HUES64 (cell line): ENCODE measurements around the gene HRH2.

Experiments used
- H3K27ac ChIP-seq: 2 replicates; pipeline ENCODE4 v1.7.0; 2013; ENCODE audit warnings: low read depth, low read length, inconsistent platforms
- H3K27me3 ChIP-seq: 2 replicates; pipeline ENCODE4 v1.6.1; 2013; ENCODE audit warnings: mild to moderate bottlenecking, low read length; ENCODE audit not compliant: insufficient read depth
- H3K36me3 ChIP-seq: 2 replicates; pipeline ENCODE4 v1.6.1; 2013; ENCODE audit warnings: mild to moderate bottlenecking, low read length; ENCODE audit not compliant: insufficient read depth
- H3K4me1 ChIP-seq: 2 replicates; pipeline ENCODE4 v1.6.1; 2013; ENCODE audit warnings: mild to moderate bottlenecking, low read length, moderate library complexity; ENCODE audit not compliant: insufficient read depth
- H3K4me3 ChIP-seq: 2 replicates; pipeline ENCODE4 v1.5.1; 2013; ENCODE audit warnings: mild to moderate bottlenecking, low read length, moderate library complexity
- H3K9ac ChIP-seq: 2 replicates; pipeline ENCODE4 v1.6.1; 2013; ENCODE audit warnings: mild to moderate bottlenecking, low read depth, low read length
- H3K9me3 ChIP-seq: 2 replicates; pipeline ENCODE4 v1.6.1; 2013; ENCODE audit warnings: low read depth, low read length; ENCODE audit not compliant: insufficient read depth
- WGBS: fragments of 150-250, 120-280 bp; methylation state at CpG from one replicate; pipeline ENCODE4 v1.1.7; 2013; ENCODE audit warnings: missing lambda C conversion rate; 5-methylcytosine and 5-hydroxymethylcytosine counted together

Gene HRH2

DNA sequence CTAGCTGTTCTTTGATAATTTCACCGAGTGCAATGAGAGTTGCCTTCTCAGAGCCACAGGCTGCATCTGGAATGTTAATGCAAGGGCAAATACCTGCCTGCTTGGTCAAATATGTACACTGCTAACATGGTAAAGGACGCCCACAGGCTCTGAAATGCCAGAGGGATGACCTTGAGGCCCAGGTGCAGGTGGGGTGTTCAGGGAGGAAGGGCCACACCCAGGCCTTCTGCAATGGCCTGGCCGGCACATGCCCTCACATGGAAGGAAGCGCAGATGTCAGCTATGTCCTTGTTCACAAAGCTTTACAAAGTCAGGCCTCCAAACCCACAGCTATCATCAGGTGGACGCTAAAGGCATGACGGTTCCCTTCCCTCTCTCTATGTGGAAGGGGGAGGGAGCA is 48.6 kb downstream of the HRH2 start:
- Histone ChIP-seq H3K27ac (no peak overlapping the region), H3K4me1 (no peaks in the 10 kb centered on the region), H3K9ac (no peak overlapping the region), H3K36me3 (no peaks in the 10 kb centered on the region), H3K27me3 (no peaks in the 10 kb centered on the region), H3K9me3 (peaks cover 10% of the 10 kb centered on the region; the same call in 1 of the 2 replicates), H3K4me3 (no peak overlapping the region)
- 88% methylated on average over 4 of the region's 6 CpGs for WGBS

DNA sequence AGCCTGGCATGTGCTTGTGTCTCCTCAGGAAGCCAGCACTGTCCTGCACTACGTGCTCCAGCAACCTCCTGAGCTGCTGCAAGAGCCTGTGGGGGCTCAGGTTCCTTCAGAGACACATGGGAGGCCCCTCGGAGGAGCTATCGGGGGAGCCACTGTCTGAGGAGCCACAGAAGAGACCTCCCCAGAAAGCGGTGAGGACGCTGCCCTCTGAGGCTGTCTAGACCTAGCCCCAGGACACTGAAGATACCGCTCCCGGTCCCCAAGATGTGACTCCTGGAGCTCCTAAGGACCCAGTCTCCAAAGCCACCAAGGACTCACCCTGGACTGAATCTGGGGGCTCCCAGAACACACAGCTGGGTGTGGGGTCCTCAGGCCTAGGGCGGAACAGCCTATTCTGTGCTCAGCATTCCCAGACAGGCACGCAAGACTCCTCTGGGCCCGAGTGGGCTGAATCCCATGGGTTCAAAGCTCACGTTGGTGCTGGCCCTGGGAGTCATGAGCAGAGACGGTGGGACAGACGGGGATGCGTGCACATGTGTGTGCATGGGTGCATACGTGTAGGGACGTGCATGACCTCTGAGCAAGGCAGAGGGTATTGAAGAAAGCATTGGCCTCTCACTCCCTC is 50.0 kb downstream of the HRH2 start:
- no peaks in the 10 kb centered on the region for H3K27me3 ChIP-seq
- no peak overlapping the region for H3K4me3 ChIP-seq
- H3K9ac ChIP-seq = no peak overlapping the region
- H3K9me3 ChIP-seq = peaks cover 10% of the 10 kb centered on the region; the same call in 1 of the 2 replicates
- no peak overlapping the region for H3K27ac ChIP-seq
- H3K4me1 ChIP-seq = no peaks in the 10 kb centered on the region
- WGBS = 94% methylated on average over 16 of the region's 16 CpGs
- no peaks in the 10 kb centered on the region for H3K36me3 ChIP-seq

DNA sequence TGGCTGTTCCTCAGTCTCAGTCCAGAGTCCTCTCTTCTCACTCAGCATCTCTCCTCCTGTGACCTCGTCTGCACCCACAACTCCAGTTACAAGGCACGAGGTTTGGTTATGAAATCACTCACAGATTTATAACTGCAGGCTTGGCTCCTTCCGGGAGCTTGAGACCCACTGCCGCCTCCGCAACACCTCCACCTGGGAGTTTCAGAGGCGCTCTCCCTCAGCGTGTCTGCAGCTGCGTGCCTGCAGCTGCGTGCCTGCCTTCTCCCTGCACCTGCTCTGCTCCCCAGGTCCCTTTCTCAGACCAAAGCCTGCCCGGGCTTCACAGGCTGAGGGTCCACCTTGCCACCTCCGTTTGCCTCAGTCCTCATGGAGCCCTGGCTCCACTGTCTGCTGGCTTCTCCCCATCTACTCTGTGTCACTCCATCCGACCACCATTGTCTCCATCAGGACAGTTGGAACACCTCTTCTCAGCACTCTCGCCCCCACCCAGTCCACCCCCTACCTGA is 51.5 kb downstream of the HRH2 start:
- no peak overlapping the region for H3K9ac ChIP-seq
- no peaks in the 10 kb centered on the region for H3K36me3 ChIP-seq
- no peak overlapping the region for H3K27ac ChIP-seq
- no peak overlapping the region for H3K4me3 ChIP-seq
- H3K4me1 ChIP-seq = no peaks in the 10 kb centered on the region
- WGBS = 93% methylated on average over 13 of the region's 13 CpGs
- 0 out of 2 replicates have a peak, but pooled peaks cover 7% of the 10 kb centered on the region for H3K9me3 ChIP-seq
- H3K27me3 ChIP-seq = no peaks in the 10 kb centered on the region

DNA sequence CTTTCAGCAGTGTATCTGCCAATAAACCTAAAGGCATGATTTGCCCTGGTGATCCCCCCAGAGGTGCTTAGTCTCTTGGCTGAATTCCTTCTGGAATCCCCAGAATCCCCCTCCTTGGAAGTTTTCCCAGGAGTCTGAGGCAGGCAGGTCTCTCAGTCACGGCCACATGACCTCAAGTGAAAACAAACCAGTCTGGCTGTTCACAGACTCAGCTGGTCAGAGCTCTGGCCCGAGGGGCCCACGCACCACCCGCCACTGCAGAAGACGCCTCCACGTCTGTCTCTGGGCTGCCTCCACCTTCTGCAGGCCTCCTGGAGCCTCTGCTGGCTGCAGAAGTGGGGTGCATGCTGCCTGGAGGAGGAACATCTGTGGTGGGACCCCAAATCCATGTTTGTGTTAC is 52.5 kb downstream of the HRH2 start:
- no peaks in the 10 kb centered on the region for H3K27me3 ChIP-seq
- WGBS = 93% methylated on average over 6 of the region's 6 CpGs

DNA sequence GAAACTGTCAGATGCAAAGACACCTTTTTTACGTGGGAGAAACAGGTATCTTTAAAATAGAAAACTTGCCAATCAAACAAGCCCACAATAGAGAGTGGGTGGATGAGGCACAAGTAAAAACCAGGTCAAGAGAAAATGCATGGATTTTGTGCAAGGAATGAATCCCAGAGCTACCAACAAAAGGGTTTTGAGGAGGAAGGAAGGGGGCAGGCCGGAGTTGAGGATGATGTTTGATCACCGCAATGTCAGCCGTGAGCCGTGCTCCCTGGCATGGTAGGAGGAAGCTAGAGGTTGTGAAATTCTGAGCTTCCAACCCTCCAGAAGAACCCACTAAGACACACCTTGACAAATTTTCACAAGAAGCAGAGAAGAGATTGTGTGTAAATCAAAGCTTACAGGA is 53.2 kb downstream of the HRH2 start:
- 97% methylated on average over 3 of the region's 5 CpGs for WGBS
- Histone ChIP-seq H3K9ac (no peak overlapping the region), H3K4me1 (no peaks in the 10 kb centered on the region), H3K36me3 (no peaks in the 10 kb centered on the region), H3K27me3 (no peaks in the 10 kb centered on the region), H3K27ac (no peak overlapping the region), H3K9me3 (0 out of 2 replicates have a peak, but pooled peaks cover 7% of the 10 kb centered on the region), H3K4me3 (no peak overlapping the region)

More for the DNA sequence above, 52.5 kb downstream of the HRH2 start:
- H3K9ac ChIP-seq = no peak overlapping the region
- H3K4me1 ChIP-seq = no peaks in the 10 kb centered on the region
- no peak overlapping the region for H3K27ac ChIP-seq
- H3K9me3 ChIP-seq = 0 out of 2 replicates have a peak, but pooled peaks cover 7% of the 10 kb centered on the region
- H3K36me3 ChIP-seq = no peaks in the 10 kb centered on the region
- H3K4me3 ChIP-seq = no peak overlapping the region

DNA sequence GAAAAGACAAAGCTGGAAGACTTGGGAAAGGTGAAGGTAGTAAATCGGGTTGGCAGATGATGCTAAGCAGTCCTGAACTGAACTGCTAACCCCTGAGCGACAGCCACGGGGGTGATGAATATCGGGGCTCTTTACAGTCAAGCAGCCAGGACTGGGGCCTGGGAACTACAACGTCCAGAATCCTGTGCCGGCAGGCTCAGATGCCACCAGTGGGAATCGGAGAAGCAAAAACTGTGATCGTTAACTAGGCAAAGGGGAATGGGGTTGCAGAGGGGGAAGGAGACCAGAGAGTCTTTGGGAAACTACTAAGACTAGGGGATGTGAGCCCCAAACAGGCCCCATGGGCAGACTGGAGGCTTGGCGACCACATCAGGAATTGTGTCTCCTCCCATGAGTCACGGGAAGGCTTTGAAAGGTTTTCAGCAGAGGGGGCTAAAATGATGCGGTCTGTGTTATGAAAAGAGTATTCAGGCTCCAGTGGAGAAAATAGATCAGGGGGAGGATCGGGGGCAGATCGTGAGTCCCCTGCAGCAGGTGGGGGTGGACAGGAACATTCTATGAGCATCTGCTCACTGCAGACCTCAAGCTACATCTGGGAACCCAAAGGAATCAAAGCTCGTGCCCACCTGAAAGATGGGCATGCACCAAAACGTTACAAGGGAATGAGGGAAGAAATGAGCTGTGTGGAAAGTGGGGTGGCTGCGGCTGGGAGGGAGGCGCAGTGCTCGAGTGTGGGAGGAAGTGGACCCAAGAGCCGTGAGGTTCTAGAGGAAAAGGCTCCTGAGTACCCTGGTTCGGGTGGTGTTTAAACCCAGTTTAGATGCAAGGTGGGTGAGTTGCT is 53.8 kb downstream of the HRH2 start:
- Histone ChIP-seq H3K4me1 (no peaks in the 10 kb centered on the region), H3K27ac (no peak overlapping the region), H3K9ac (no peak overlapping the region), H3K9me3 (peaks cover 8% of the 10 kb centered on the region; the same call in 1 of the 2 replicates), H3K4me3 (no peak overlapping the region), H3K36me3 (no peaks in the 10 kb centered on the region), H3K27me3 (no peaks in the 10 kb centered on the region)
- WGBS = 92% methylated on average over 20 of the region's 20 CpGs

DNA sequence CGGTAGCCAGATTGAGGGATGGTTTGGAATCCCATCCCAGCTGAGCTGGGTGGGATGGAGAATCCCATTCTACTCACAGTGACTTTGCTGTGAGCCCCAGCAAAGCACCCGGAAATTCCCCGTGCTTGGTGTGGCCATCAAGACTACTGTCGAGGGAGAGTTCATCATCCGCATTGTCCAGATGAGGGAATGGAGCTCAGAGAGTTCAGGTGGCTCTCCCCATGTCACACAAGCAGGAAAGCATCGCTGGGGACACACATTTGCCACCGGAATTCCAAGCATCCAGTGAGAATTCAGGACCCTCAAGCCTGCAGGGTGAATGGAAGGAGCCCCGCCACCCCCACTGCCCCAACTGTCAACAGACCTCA is 54.4 kb downstream of the HRH2 start:
- H3K36me3 ChIP-seq = no peaks in the 10 kb centered on the region
- WGBS = 93% methylated on average over 8 of the region's 8 CpGs
- no peaks in the 10 kb centered on the region for H3K27me3 ChIP-seq
- H3K4me3 ChIP-seq = no peak overlapping the region
- H3K9ac ChIP-seq = no peak overlapping the region
- H3K27ac ChIP-seq = no peak overlapping the region
- no peaks in the 10 kb centered on the region for H3K4me1 ChIP-seq
- H3K9me3 ChIP-seq = peaks cover 14% of the 10 kb centered on the region

DNA sequence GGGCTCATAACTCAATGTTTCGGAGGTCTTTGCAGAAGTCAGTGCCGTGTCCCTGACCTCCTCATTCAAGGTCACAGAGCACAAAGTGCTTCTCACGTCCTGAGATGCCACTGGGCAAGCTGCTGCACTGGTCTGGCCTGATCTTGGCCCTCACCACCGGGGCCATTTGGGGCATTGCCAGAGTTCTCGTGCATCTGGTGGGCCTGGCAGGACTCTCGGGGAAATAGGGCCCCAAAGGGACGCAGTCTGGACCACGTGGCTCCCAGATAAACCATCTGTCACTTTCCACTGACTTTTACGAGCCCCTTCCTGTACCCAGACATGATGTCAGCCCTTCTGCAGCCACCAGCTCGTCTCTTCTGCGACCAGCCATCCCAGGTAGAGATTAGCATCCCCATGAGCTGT is 54.8 kb downstream of the HRH2 start:
- H3K4me1 ChIP-seq = no peaks in the 10 kb centered on the region
- H3K27me3 ChIP-seq = no peaks in the 10 kb centered on the region
- no peaks in the 10 kb centered on the region for H3K36me3 ChIP-seq
- no peak overlapping the region for H3K27ac ChIP-seq
- WGBS = 86% methylated on average over 11 of the region's 11 CpGs
- H3K9ac ChIP-seq = no peak overlapping the region
- peaks cover 17% of the 10 kb centered on the region for H3K9me3 ChIP-seq
- no peak overlapping the region for H3K4me3 ChIP-seq

DNA sequence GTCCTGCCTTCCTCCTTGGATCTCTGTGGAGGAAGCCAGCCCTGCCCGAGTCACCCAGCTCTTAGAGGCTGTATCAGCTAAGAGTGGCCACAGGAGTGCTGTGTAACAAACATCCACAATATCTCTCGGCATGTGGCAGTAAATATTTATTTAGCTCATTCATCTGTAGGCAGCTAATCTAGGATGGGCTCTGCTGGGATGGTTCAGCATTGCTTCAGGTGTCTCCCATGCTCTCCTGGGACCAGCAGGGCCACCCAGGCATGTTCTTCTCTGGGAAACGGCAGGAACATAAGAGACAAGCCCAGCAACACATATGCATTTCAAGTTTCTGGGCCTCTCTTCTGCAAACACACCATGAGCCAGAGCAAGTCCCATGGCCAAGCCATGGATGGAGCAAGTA is 56.1 kb downstream of the HRH2 start:
- no peak overlapping the region for H3K9ac ChIP-seq
- no peaks in the 10 kb centered on the region for H3K27me3 ChIP-seq
- 91% methylated on average over 3 of the region's 3 CpGs for WGBS
- no peaks in the 10 kb centered on the region for H3K36me3 ChIP-seq
- H3K27ac ChIP-seq = no peak overlapping the region
- no peak overlapping the region for H3K4me3 ChIP-seq
- no peaks in the 10 kb centered on the region for H3K4me1 ChIP-seq
- peaks cover 17% of the 10 kb centered on the region for H3K9me3 ChIP-seq

DNA sequence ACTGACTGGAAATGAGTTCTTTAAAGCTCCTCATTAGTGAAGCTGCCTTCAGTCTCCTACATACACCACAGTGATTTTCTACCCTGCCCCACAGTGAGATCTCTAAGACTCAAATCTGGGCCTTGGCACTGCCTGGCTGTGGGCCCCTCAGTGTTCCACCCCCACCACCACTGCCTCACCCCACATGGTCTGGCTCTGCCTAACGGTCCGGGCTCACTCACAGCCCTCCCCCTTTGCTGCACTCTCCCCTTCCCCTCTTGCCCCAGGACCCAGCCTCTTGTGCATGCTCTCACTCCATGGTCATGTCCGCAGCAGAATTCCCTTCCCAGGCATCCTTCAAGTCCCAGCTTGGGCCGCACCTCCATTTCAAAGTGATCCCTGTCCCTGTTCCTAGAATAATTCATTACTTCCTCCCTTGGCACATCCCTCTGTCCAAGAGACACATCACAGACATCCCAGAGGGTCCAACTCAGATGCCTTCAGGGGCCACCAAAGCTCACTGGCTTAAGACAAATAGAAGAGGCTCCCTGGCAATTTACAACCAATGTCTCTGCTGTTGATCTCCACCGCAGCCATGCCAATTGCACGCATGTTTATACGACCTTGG is 56.7 kb downstream of the HRH2 start:
- H3K4me3 ChIP-seq = no peak overlapping the region
- H3K27me3 ChIP-seq = no peaks in the 10 kb centered on the region
- H3K36me3 ChIP-seq = no peaks in the 10 kb centered on the region
- no peak overlapping the region for H3K27ac ChIP-seq
- H3K4me1 ChIP-seq = no peaks in the 10 kb centered on the region
- H3K9me3 ChIP-seq = peaks cover 17% of the 10 kb centered on the region
- H3K9ac ChIP-seq = no peak overlapping the region
- WGBS = 91% methylated on average over 7 of the region's 7 CpGs
